Epithelial cell of proximal tubule (primary cell): ENCODE results near the gene MAP3K20. TPM values are rescaled to one million over a fixed set of nuclear protein-coding genes. Genes with fewer than 3 reads are reported as not detected.

Source experiments
- DNase-seq: peaks from one replicate; pipeline ENCODE4 v3.0.0-alpha.2; 2011; ENCODE audit warnings: low read depth
- H3K4me3 ChIP-seq: 2 replicates; pipeline ENCODE4 v1.5.1; 2011; ENCODE audit warnings: low read depth, mild to moderate bottlenecking, low read length
- CTCF ChIP-seq: conservative IDR thresholded peaks from 2 replicates; pipeline ENCODE4 v1.5.1; 2012; ENCODE audit warnings: low read depth, mild to moderate bottlenecking, low read length
- total RNA-seq: library from RNA; depleted of rRNA; stranded (reverse); fragments of >200 nt; gene quantifications from 2 replicates; pipeline ENCODE4 v1.2.3, GENCODE V29; 2015

The MAP3K20 gene
- total RNA-seq, 1 donor from 2014 or later, result 19.4 TPM

GRCh38 chr2:173051463-173052215, 24.0 kb upstream of the MAP3K20 start:
- TF ChIP-seq CTCF, result no peak
- DNase-seq, result no peak
- H3K4me3 ChIP-seq, result no peak overlapping the region

GRCh38 chr2:173053043-173053699, 22.5 kb upstream of the MAP3K20 start:
- TF ChIP-seq CTCF, result no peak
- no peak for DNase-seq
- H3K4me3 ChIP-seq, result no peak overlapping the region

- H3K4me3 ChIP-seq, result no peak overlapping the region
- TF ChIP-seq CTCF, result no peak
- DNase-seq, result no peak
These were observed 21.2 kb upstream of the MAP3K20 start for GRCh38 chr2:173054466-173054865.

GRCh38 chr2:173056705-173057364, 18.8 kb upstream of the MAP3K20 start:
- no peak for TF ChIP-seq CTCF
- H3K4me3 ChIP-seq, result no peak overlapping the region
- no peak for DNase-seq

DNA sequence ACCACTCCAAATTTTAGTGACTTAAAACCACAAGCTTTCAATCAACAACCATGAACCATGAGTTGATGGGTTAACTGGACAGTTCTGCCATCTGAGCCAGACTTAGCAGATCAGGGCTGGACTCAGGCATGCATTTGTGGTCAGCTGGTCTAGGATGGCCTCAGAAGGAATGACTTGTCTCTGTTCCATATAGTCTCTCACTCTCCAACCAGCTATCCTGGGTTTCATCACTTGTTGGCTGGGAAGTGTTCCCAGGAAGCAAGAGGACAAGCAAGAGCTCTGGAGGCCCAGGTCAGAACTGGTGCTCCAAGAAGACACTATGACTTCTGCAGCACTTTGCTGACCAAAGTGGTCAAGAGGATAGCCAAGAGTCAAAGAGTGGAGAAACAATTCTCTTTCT, 17.5 kb upstream of the MAP3K20 start:
- no peak for TF ChIP-seq CTCF
- H3K4me3 ChIP-seq, result no peak overlapping the region
- DNase-seq, result no peak

DNA sequence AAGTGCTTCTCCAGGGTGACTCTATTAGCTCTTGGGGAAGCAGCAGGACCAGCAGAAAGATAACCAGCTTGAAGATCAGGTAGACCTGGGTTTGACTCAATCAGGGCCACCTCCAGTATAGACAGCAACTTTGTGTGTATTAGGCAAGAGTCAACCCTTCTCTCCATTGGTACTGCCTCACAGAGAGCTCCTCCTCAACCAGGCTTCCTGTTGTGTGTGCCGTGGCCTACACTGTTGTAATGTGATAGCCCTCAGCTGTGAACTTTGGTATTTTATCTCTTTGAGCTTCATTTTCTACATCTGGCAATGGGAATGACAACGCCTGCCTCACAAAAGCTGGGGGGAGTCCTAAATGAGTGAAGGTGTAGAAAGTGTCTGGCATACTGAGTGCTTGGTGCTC, 17.0 kb upstream of the MAP3K20 start:
- TF ChIP-seq CTCF, result no peak
- no peak for DNase-seq
- no peak overlapping the region for H3K4me3 ChIP-seq

GRCh38 chr2:173059292-173059691, 16.4 kb upstream of the MAP3K20 start:
- no peak for TF ChIP-seq CTCF
- no peak for DNase-seq
- H3K4me3 ChIP-seq, result no peak overlapping the region
